ENCODE data around the gene FIGNL2. TPM values are rescaled to one million over a fixed set of nuclear protein-coding genes. Genes with fewer than 3 reads are reported as not detected.

The FIGNL2 gene
- total and polyA plus RNA-seq, 2 of the 4 experiments (the other 2 are of a cell fraction): under 0.01 to 0.12 TPM

DNA sequence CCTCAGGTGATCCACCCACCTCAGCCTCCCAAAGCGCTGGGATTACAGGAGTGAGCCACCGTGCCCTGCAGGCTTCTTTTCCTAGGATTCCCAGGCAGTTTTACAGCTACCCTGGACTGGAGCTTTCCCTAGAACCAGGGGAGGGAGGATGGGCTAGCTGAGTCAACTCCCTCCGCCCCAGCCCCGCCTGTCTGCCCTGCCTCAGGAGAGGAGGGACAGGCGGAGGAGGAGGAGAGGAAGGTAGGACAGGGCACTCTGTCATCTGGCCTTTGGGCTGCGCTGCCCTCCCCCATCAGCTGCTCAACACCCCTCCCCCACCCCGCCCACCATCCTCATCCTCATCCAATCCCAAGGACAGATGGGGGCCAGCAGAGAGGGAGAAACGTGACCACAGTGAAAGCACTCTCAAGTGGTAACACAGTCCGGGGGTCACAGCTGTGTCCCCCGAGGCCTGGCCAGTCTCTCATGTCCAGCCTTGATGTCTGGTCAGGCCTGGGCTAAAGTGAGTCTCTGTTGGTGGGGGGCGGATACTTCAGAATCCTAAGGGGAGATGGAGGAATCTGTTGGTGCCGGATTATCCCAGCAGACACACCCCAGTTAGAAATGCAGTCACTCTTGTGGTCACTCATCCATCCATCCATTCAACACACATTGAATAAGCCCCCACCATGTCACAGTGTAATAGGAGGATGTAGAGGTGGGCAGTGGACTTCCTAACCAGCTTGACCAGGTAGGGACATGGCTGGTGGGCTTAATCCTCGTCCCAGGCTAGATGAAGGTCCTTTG, 12.3 kb downstream of the FIGNL2 start:
- DNase-seq (no peak), ATAC-seq (ENCODE audit: low read depth) (no peak)
- WGBS, 2 experiments (ENCODE audit: extremely low coverage in 2 of 2, insufficient read length in 1 of 2): no CpG with 5 or more reads among the region's 13 CpGs
- in situ Hi-C loops (cut with MboI; ENCODE audit: low sequenced_read_pairs): no loop called here
- H3K14ac ChIP-seq (replicated peaks; ENCODE audit: low read depth, low read length): no peak overlapping the region
- H3K18ac ChIP-seq (ENCODE audit: low read depth, low read length): no peak overlapping the region
- H4K91ac ChIP-seq (ENCODE audit: insufficient read depth, low read depth, low read length): no peak overlapping the region
- H2AK9ac ChIP-seq (replicated peaks; ENCODE audit: low read depth, low read length, poor library complexity): no peak overlapping the region
- no peak overlapping the region for H2BK15ac ChIP-seq (ENCODE audit: low read depth, low read length)
- no TSS peak for BruUV-seq (replicated peaks)
- H3K56ac ChIP-seq (ENCODE audit: extremely low read depth, insufficient read depth, low read length): no peak overlapping the region
- no peaks in the 10 kb centered on the region for H3K4me1 ChIP-seq (ENCODE audit: control insufficient read depth, insufficient read depth, low read length)
- no peaks in the 10 kb centered on the region for H3K79me1 ChIP-seq (ENCODE audit: low read depth in 1 of 2, low read length in 2 of 2)
- H3K9ac ChIP-seq (ENCODE audit: low read depth, low read length): no peak overlapping the region
- H3K9me3 ChIP-seq (ENCODE audit: control insufficient read depth, insufficient read depth, low read length): no peaks in the 10 kb centered on the region
- H4K8ac ChIP-seq (ENCODE audit: low read depth in 2 of 2, low read length in 2 of 2): no peak overlapping the region
- H3K4me2 ChIP-seq (ENCODE audit: low read depth, low read length): no peak overlapping the region
- H3K23ac ChIP-seq (ENCODE audit: low read depth, low read length): no peak overlapping the region
- no peak overlapping the region for H3K4ac ChIP-seq (ENCODE audit: low read depth, low read length)
- H2AK5ac ChIP-seq (ENCODE audit: low read depth, low read length): no peak overlapping the region
- H2BK20ac ChIP-seq (ENCODE audit: low read depth, low read length): no peak overlapping the region
- ChIA-PET CTCF (interaction anchor here (0.7 kb wide), 1 partner anchor 13 kb away, joined by 3 read pairs; no protein-coding TSS in a partner anchor), POLR2A (ENCODE audit: unreplicated experiment) (no interaction called here)
- intact Hi-C loops (cut with micrococcal nuclease): no loop called here
- H3K36me3 ChIP-seq (ENCODE audit: control insufficient read depth, insufficient read depth, low read length): no peaks in the 10 kb centered on the region
- dilution Hi-C loops (cut with HindIII; ENCODE audit: low sequenced_read_pairs, unreplicated experiment): no loop called here
- no peak overlapping the region for H2BK120ac ChIP-seq (ENCODE audit: low read depth, low read length)
- H3K9me1 ChIP-seq (ENCODE audit: insufficient read depth, low read length): no peaks in the 10 kb centered on the region
- H3K27ac ChIP-seq (ENCODE audit: insufficient read depth, low read length): no peak overlapping the region
- H2BK5ac ChIP-seq (ENCODE audit: low read depth, low read length, poor library complexity, severe bottlenecking): no peak overlapping the region
- no peak overlapping the region for H2AFZ ChIP-seq (replicated peaks; ENCODE audit: low read length, poor library complexity)
- TF ChIP-seq MAZ (IDR thresholded peaks at IDR 0.05; ENCODE audit: borderline replicate concordance, low read depth, low read length) (no peak), NFE2L2 (IDR thresholded peaks at IDR 0.05; ENCODE audit: low read depth, low read length) (no peak), CTCF (conservative IDR thresholded peaks at IDR 0.05; ENCODE audit: low read depth, low read length) (no peak), RFX5 (IDR thresholded peaks at IDR 0.05; ENCODE audit: low read depth, low read length) (no peak), POLR2A (IDR thresholded peaks at IDR 0.05; ENCODE audit: low read depth, low read length) (no peak), MAFK (IDR thresholded peaks at IDR 0.05; ENCODE audit: low read depth, low read length) (no peak), CHD1 (IDR thresholded peaks at IDR 0.05; ENCODE audit: low read depth, low read length) (no peak), RAD21 (IDR thresholded peaks at IDR 0.05; ENCODE audit: low read length) (no peak), CEBPB (IDR thresholded peaks at IDR 0.05; ENCODE audit: low read depth, low read length) (no peak), RCOR1 (IDR thresholded peaks at IDR 0.05; ENCODE audit: insufficient replicate concordance, low read length) (no peak), USF2 (IDR thresholded peaks at IDR 0.05; ENCODE audit: low read depth, low read length) (no peak), SMC3 (IDR thresholded peaks at IDR 0.05; ENCODE audit: low read depth, low read length) (no peak), MXI1 (IDR thresholded peaks at IDR 0.05; ENCODE audit: borderline replicate concordance, low read depth, low read length) (no peak), FOS (IDR thresholded peaks at IDR 0.05; ENCODE audit: low read depth, low read length) (no peak), BHLHE40 (IDR thresholded peaks at IDR 0.05; ENCODE audit: low read depth, low read length) (no peak)
- TF ChIP-seq, protein P1, sequence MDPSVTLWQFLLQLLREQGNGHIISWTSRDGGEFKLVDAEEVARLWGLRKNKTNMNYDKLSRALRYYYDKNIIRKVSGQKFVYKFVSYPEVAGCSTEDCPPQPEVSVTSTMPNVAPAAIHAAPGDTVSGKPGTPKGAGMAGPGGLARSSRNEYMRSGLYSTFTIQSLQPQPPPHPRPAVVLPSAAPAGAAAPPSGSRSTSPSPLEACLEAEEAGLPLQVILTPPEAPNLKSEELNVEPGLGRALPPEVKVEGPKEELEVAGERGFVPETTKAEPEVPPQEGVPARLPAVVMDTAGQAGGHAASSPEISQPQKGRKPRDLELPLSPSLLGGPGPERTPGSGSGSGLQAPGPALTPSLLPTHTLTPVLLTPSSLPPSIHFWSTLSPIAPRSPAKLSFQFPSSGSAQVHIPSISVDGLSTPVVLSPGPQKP (IDR thresholded peaks at IDR 0.05; ENCODE audit: borderline replicate concordance, low read depth, low read length): no peak
- no peaks in the 10 kb centered on the region for H4K20me1 ChIP-seq (ENCODE audit: insufficient read depth, low read length)
- H3K4me3 ChIP-seq (ENCODE audit: insufficient read depth, low read depth, low read length): no peak overlapping the region
- peaks cover 83% of the 10 kb centered on the region for H3K27me3 ChIP-seq (ENCODE audit: control insufficient read depth, insufficient read depth, low read length)
- H4K5ac ChIP-seq (ENCODE audit: low read depth, low read length): no peak overlapping the region

Measured in IMR-90 (cell line).